Measurements from ENCODE around the gene CLIC6. TPM values are rescaled to one million over a fixed set of nuclear protein-coding genes. Genes with fewer than 3 reads are reported as not detected.

Gene CLIC6
- total and polyA plus RNA-seq, 3 donors from 2014 or later = 0.16 to 2.0 (median 0.37) TPM

DNA sequence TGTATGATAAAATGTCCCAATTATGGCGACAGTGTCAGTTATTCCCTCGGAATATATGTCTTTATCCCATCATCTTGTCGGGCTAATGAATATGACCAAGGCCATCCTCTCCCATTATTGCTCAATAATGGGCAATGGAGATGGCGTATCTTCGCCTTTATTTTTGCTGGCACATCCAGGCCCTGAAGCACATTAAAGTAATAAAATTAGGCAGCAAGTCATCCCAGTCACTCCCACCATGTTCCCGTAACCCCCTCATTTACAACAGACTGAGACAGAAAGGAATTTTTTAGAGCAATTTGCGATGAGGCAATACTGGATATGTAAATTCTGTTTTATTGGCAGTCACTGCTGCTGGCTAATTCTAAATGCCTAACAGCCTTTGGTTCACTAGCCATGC lies 35.3 kb downstream of the CLIC6 start:
- H3K27ac ChIP-seq = no peak overlapping the region
- TF ChIP-seq POLR2A (IDR thresholded peaks at IDR 0.05) = no peak
- TF ChIP-seq, protein P1, sequence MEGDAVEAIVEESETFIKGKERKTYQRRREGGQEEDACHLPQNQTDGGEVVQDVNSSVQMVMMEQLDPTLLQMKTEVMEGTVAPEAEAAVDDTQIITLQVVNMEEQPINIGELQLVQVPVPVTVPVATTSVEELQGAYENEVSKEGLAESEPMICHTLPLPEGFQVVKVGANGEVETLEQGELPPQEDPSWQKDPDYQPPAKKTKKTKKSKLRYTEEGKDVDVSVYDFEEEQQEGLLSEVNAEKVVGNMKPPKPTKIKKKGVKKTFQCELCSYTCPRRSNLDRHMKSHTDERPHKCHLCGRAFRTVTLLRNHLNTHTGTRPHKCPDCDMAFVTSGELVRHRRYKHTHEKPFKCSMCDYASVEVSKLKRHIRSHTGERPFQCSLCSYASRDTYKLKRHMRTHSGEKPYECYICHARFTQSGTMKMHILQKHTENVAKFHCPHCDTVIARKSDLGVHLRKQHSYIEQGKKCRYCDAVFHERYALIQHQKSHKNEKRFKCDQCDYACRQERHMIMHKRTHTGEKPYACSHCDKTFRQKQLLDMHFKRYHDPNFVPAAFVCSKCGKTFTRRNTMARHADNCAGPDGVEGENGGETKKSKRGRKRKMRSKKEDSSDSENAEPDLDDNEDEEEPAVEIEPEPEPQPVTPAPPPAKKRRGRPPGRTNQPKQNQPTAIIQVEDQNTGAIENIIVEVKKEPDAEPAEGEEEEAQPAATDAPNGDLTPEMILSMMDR (IDR thresholded peaks at IDR 0.05) = no peak
- intact Hi-C loops (cut with DNase I; ENCODE audit: low total_unique reads) = no loop called here
- no peaks in the 10 kb centered on the region for H3K27me3 ChIP-seq
- no peaks in the 10 kb centered on the region for H3K9me3 ChIP-seq
- H3K36me3 ChIP-seq (ENCODE audit: low read depth, missing control alignments) = no peaks in the 10 kb centered on the region
- no peak for DNase-seq
- 68 to 75% methylated on average over 7 of the region's 7 CpGs for WGBS, 2 donors
- H3K4me1 ChIP-seq = no peaks in the 10 kb centered on the region
- H3K4me3 ChIP-seq = no peak overlapping the region

GRCh38 chr21:34705011-34705410 lies 36.2 kb downstream of the CLIC6 start:
- peak; percentile 33 for DNase-seq
- Histone ChIP-seq H3K27me3 (no peaks in the 10 kb centered on the region), H3K36me3 (ENCODE audit: low read depth, missing control alignments) (no peaks in the 10 kb centered on the region), H3K4me3 (no peak overlapping the region), H3K27ac (no peak overlapping the region), H3K4me1 (no peaks in the 10 kb centered on the region), H3K9me3 (no peaks in the 10 kb centered on the region)
- intact Hi-C loops (cut with DNase I; ENCODE audit: low total_unique reads) = no loop called here
- no peak for TF ChIP-seq POLR2A (IDR thresholded peaks at IDR 0.05)
- TF ChIP-seq, protein P1 (IDR thresholded peaks at IDR 0.05) = no peak
- WGBS, 2 donors = 51 to 59% methylated on average over 9 of the region's 9 CpGs

GRCh38 chr21:34706337-34706736 lies 37.5 kb downstream of the CLIC6 start:
- TF ChIP-seq, protein P1 (IDR thresholded peaks at IDR 0.05) = no peak
- no peak for TF ChIP-seq POLR2A (IDR thresholded peaks at IDR 0.05)
- H3K27ac ChIP-seq = no peak overlapping the region
- DNase-seq = no peak
- H3K4me1 ChIP-seq = no peaks in the 10 kb centered on the region
- no peaks in the 10 kb centered on the region for H3K9me3 ChIP-seq
- 93 to 96% methylated on average over 4 of the region's 4 CpGs for WGBS, 2 donors
- intact Hi-C loops (cut with DNase I; ENCODE audit: low total_unique reads) = no loop called here
- H3K36me3 ChIP-seq (ENCODE audit: low read depth, missing control alignments) = no peaks in the 10 kb centered on the region
- no peaks in the 10 kb centered on the region for H3K27me3 ChIP-seq
- H3K4me3 ChIP-seq = no peak overlapping the region

GRCh38 chr21:34707876-34708325 lies 39.1 kb downstream of the CLIC6 start:
- intact Hi-C loops (cut with DNase I; ENCODE audit: low total_unique reads) = no loop called here
- no peaks in the 10 kb centered on the region for H3K27me3 ChIP-seq
- no peaks in the 10 kb centered on the region for H3K9me3 ChIP-seq
- WGBS, 2 donors = 82 to 92% methylated on average over 8 of the region's 8 CpGs
- TF ChIP-seq, protein P1 (IDR thresholded peaks at IDR 0.05) = no peak
- TF ChIP-seq POLR2A (IDR thresholded peaks at IDR 0.05) = no peak
- no peaks in the 10 kb centered on the region for H3K36me3 ChIP-seq (ENCODE audit: low read depth, missing control alignments)
- no peak overlapping the region for H3K4me3 ChIP-seq
- DNase-seq = no peak
- H3K27ac ChIP-seq = no peak overlapping the region
- no peaks in the 10 kb centered on the region for H3K4me1 ChIP-seq

- Histone ChIP-seq H3K9me3 (no peaks in the 10 kb centered on the region), H3K36me3 (ENCODE audit: low read depth, missing control alignments) (no peaks in the 10 kb centered on the region), H3K4me3 (no peak overlapping the region), H3K27me3 (no peaks in the 10 kb centered on the region), H3K27ac (no peak overlapping the region), H3K4me1 (no peaks in the 10 kb centered on the region)
- intact Hi-C loops (cut with DNase I; ENCODE audit: low total_unique reads) = no loop called here
- TF ChIP-seq, protein P1 (IDR thresholded peaks at IDR 0.05) = no peak
- TF ChIP-seq POLR2A (IDR thresholded peaks at IDR 0.05) = no peak
- WGBS, 2 donors = 70 to 74% methylated on average over 1 of the region's 1 CpG
- DNase-seq = no peak
Observed at GRCh38 chr21:34713621-34714020, 44.8 kb downstream of the CLIC6 start.

All from testis (tissue), 3 donors.